Activated T-cell treated with anti-CD3 and anti-CD28 coated beads, Interleukin-2, amount 50 U/mL, for 4 hours (primary cell): ENCODE data around the gene CNMD. TPM values are rescaled to one million over a fixed set of nuclear protein-coding genes. Genes with fewer than 3 reads are reported as not detected.
"Not testable (repeated sequence)": the region's sequence is repeated elsewhere in the genome, so short reads cannot be mapped to it uniquely, and the experiment has no call there.

ENCODE experiments used
- ATAC-seq, 2 donors: fragments of 200-7000 bp; cut with Tn5 transposase; one replicate each; pipeline ENCODE4 v1.10.0; 2021
- DNase-seq: peaks from one replicate; pipeline ENCODE4 v3.0.0-alpha.2; 2020
- H3K27me3 Mint-ChIP-seq: one replicate; pipeline ENCODE4 v1.8.0; 2021; ENCODE audit warnings: low read depth, mixed read lengths
- H3K36me3 Mint-ChIP-seq: one replicate; pipeline ENCODE4 v1.8.0; 2022; ENCODE audit warnings: mixed read lengths; ENCODE audit not compliant: insufficient read depth
- H3K4me1 Mint-ChIP-seq: one replicate; pipeline ENCODE4 v1.8.0; 2021; ENCODE audit warnings: low read depth, mixed read lengths
- H3K4me3 Mint-ChIP-seq: one replicate; pipeline ENCODE4 v1.8.0; 2021; ENCODE audit warnings: mild to moderate bottlenecking, moderate library complexity, mixed read lengths
- H3K9me3 Mint-ChIP-seq: one replicate; pipeline ENCODE4 v1.8.0; 2021; ENCODE audit warnings: mixed read lengths
- total RNA-seq, 3 donors: library from RNA; stranded (reverse); gene quantifications; one replicate each; pipeline ENCODE4 v1.2.1, GENCODE V29; 2021

CNMD gene
- total RNA-seq, 3 donors from 2014 or later, result not detected

- Mint-ChIP-seq H3K4me1 (no peaks in the 10 kb centered on the region), H3K9me3 (peaks cover 3% of the 10 kb centered on the region)
- DNase-seq, result no peak
Measured at GRCh38 chr13:52726258-52726657, 13.4 kb downstream of the CNMD start.

DNA sequence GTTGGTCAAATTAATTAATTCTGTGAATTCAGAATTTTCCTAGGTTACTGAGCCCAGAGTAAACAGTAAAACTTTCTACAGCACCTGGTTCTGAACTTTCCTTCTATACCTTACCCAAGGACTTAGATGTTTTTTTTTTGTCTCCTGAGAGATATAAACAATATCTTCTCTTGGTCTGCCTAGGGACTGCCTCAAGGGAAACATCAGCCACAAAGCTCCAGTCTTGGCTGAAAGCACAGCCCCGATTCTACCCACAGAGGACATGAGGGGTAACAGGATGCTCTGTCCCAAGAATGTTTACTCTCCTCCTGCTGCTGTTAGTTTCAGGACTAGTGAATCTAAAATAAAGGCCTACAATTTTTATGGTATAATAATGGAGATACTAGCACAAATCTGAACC, 14.3 kb downstream of the CNMD start:
- H3K36me3 Mint-ChIP-seq, result no peaks in the 10 kb centered on the region
- H3K4me1 Mint-ChIP-seq, result no peaks in the 10 kb centered on the region

More at GRCh38 chr13:52726258-52726657, 13.4 kb downstream of the CNMD start:
- Mint-ChIP-seq H3K4me3 (no peak overlapping the region), H3K36me3 (no peaks in the 10 kb centered on the region), H3K27me3 (peaks cover 14% of the 10 kb centered on the region)
- ATAC-seq, result no peak

GRCh38 chr13:52723181-52723580, 16.4 kb downstream of the CNMD start:
- DNase-seq (no peak), ATAC-seq (no peak)

More for the DNA sequence above, 14.3 kb downstream of the CNMD start:
- no peak for DNase-seq
- no peak overlapping the region for H3K4me3 Mint-ChIP-seq
- peaks cover 16% of the 10 kb centered on the region for H3K27me3 Mint-ChIP-seq
- H3K9me3 Mint-ChIP-seq, result peaks cover 3% of the 10 kb centered on the region
- no peak for ATAC-seq

GRCh38 chr13:52721356-52721755, 18.3 kb downstream of the CNMD start:
- not testable (repeated sequence) for H3K4me3 Mint-ChIP-seq, H3K4me1 Mint-ChIP-seq, ATAC-seq, DNase-seq, H3K36me3 Mint-ChIP-seq
- Mint-ChIP-seq H3K27me3 (peaks cover 25% of the 10 kb centered on the region), H3K9me3 (peaks cover 11% of the 10 kb centered on the region)

More at GRCh38 chr13:52723181-52723580, 16.4 kb downstream of the CNMD start:
- Mint-ChIP-seq H3K4me3 (no peak overlapping the region), H3K36me3 (no peaks in the 10 kb centered on the region), H3K27me3 (peaks cover 20% of the 10 kb centered on the region), H3K4me1 (no peaks in the 10 kb centered on the region), H3K9me3 (peaks cover 9% of the 10 kb centered on the region)

- not testable (repeated sequence) for H3K9me3 Mint-ChIP-seq, DNase-seq, H3K36me3 Mint-ChIP-seq, ATAC-seq, H3K4me1 Mint-ChIP-seq, H3K4me3 Mint-ChIP-seq
- H3K27me3 Mint-ChIP-seq, result peaks cover 27% of the 10 kb centered on the region
Measured at GRCh38 chr13:52720904-52721303, 18.7 kb downstream of the CNMD start.

- peaks cover 10% of the 10 kb centered on the region for H3K9me3 Mint-ChIP-seq
- ATAC-seq (no peak), DNase-seq (no peak)
- H3K27me3 Mint-ChIP-seq, result peaks cover 12% of the 10 kb centered on the region
- no peaks in the 10 kb centered on the region for H3K4me1 Mint-ChIP-seq
- H3K4me3 Mint-ChIP-seq, result no peak overlapping the region
- H3K36me3 Mint-ChIP-seq, result no peaks in the 10 kb centered on the region
Measured at GRCh38 chr13:52713894-52714293, 25.7 kb downstream of the CNMD start.

DNA sequence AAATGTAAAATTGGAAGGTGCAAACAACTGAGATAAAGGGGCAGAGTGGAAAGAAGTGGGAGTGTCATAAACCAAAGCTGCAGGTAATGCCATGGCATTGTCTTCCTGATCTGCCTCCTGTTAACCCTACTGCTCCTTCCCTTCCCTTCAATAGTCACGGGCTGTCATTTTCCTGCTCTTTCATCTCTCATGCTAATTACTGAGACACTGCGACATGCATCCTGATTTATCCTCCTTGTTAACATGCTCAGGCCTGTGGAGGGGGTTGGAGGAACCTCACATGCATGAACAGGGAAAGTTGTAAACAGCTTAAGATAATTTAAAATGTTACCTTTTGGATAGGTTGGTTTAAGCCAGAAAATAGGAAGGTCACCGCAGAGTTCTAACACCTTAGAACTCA, 27.2 kb downstream of the CNMD start:
- Mint-ChIP-seq H3K9me3 (no peaks in the 10 kb centered on the region), H3K4me3 (no peak overlapping the region), H3K27me3 (peaks cover 6% of the 10 kb centered on the region), H3K4me1 (no peaks in the 10 kb centered on the region), H3K36me3 (no peaks in the 10 kb centered on the region)
- DNase-seq (no peak), ATAC-seq (no peak)

DNA sequence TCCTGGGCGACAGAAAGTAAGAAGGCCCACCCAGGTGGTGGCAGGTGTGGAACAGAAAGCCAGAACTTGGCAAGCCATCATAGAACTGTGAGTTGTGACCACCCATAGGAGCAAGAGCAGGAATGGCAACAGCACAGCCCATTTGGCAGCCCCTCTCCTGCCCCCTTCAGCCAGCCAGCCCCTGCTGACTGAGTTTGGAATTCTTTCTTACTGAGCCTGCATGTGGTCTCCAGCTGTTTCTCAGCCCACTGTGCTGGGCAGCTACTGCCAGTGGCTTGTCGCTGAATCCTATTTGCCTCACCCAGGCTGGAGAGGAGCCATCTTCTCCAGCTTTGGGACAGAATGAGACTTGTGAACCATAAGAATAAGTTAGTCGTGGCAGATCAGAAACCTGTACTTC, 28.3 kb downstream of the CNMD start:
- Mint-ChIP-seq H3K4me3 (no peak overlapping the region), H3K9me3 (no peaks in the 10 kb centered on the region), H3K4me1 (no peaks in the 10 kb centered on the region), H3K36me3 (no peaks in the 10 kb centered on the region), H3K27me3 (peaks cover 4% of the 10 kb centered on the region)
- DNase-seq (no peak), ATAC-seq (no peak)

GRCh38 chr13:52708266-52708665, 31.4 kb downstream of the CNMD start:
- not testable (repeated sequence) for ATAC-seq, H3K4me1 Mint-ChIP-seq, H3K36me3 Mint-ChIP-seq, H3K27me3 Mint-ChIP-seq, H3K9me3 Mint-ChIP-seq, H3K4me3 Mint-ChIP-seq, DNase-seq

DNA sequence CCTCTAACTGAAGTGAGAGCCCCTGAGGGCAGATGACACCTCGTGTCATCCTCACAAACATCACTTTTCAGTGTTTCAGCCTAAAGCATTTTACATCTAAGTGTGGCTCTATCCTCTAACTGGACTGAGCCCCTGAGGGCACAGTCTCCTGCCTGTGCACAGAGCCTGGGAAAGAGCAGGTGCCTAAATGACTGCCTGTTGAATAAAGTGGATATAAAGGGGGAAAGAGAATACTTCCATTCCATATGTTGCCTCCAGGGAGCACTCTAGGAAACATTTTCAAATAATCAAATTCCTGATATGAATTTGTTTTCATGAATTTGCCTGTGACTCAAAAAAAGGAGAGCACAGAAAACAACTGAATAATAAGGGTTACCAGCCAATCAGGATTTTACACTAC, 32.2 kb downstream of the CNMD start:
- ATAC-seq (no peak), DNase-seq (no peak)
- no peaks in the 10 kb centered on the region for H3K27me3 Mint-ChIP-seq
- H3K36me3 Mint-ChIP-seq, result peaks cover 2% of the 10 kb centered on the region
- no peak overlapping the region for H3K4me3 Mint-ChIP-seq
- no peaks in the 10 kb centered on the region for H3K9me3 Mint-ChIP-seq
- H3K4me1 Mint-ChIP-seq, result no peaks in the 10 kb centered on the region

- ATAC-seq (no peak), DNase-seq (no peak)
- H3K9me3 Mint-ChIP-seq, result no peaks in the 10 kb centered on the region
- H3K4me3 Mint-ChIP-seq, result no peak overlapping the region
- H3K27me3 Mint-ChIP-seq, result no peaks in the 10 kb centered on the region
- H3K4me1 Mint-ChIP-seq, result no peaks in the 10 kb centered on the region
- H3K36me3 Mint-ChIP-seq, result peaks cover 4% of the 10 kb centered on the region
Measured at GRCh38 chr13:52706081-52706480, 33.5 kb downstream of the CNMD start.

DNA sequence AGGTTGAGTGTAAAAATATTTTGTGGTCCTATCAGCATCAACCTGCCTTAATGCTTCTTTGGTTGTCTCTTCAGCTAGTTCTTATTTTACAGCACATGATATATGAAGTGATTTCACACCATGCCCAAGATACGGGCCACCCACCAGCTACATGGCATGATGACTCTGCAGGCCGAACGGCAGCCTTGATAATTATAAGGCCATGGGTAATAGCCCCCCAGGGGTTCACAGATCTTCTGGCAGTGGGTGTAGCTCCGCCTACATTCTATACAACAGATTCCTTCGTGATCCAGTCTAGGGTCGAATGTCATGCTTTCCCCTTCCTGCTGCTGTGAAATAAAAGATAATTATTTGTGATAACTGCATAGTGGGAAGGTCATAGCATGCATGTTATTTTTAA, 36.1 kb downstream of the CNMD start:
- Mint-ChIP-seq H3K27me3 (no peaks in the 10 kb centered on the region), H3K4me1 (no peaks in the 10 kb centered on the region), H3K4me3 (no peak overlapping the region), H3K9me3 (no peaks in the 10 kb centered on the region), H3K36me3 (peaks cover 6% of the 10 kb centered on the region)
- ATAC-seq, result no peak
- no peak for DNase-seq

- H3K4me3 Mint-ChIP-seq, result no peak overlapping the region
- no peaks in the 10 kb centered on the region for H3K9me3 Mint-ChIP-seq
- DNase-seq (no peak), ATAC-seq (no peak)
- no peaks in the 10 kb centered on the region for H3K27me3 Mint-ChIP-seq
- no peaks in the 10 kb centered on the region for H3K4me1 Mint-ChIP-seq
- H3K36me3 Mint-ChIP-seq, result peaks cover 11% of the 10 kb centered on the region
Measured at GRCh38 chr13:52701728-52702465, 37.7 kb downstream of the CNMD start.

DNA sequence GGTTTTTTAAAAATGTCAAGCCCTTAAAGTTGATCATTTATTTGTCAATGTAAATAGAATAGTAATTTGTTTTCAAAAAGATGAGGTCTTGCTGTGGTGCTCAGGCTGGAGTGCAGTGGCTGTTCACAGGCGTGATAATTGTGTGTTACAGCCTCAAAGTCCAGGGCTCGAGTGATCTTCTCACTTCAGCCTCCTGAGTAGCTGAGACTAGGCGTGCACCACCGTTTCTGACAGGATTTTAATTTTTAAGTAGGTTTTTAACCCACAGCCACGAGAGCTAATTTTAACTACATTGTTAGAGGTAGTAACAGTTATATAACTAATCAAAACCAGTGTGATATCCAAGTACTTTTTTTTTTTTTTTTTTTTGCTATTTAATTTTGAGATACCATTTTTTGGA, 43.1 kb downstream of the CNMD start:
- ATAC-seq (no peak), DNase-seq (no peak)
- Mint-ChIP-seq H3K27me3 (no peaks in the 10 kb centered on the region), H3K9me3 (no peaks in the 10 kb centered on the region), H3K36me3 (peaks cover 11% of the 10 kb centered on the region), H3K4me3 (no peak overlapping the region), H3K4me1 (peaks cover 7% of the 10 kb centered on the region)

- H3K4me1 Mint-ChIP-seq, result peaks cover 10% of the 10 kb centered on the region
- no peaks in the 10 kb centered on the region for H3K9me3 Mint-ChIP-seq
- ATAC-seq (peak; percentile 89 to 93), DNase-seq (no peak)
- H3K4me3 Mint-ChIP-seq, result no peak overlapping the region
- no peaks in the 10 kb centered on the region for H3K27me3 Mint-ChIP-seq
- peaks cover 15% of the 10 kb centered on the region for H3K36me3 Mint-ChIP-seq
Measured at GRCh38 chr13:52695856-52696255, 43.8 kb downstream of the CNMD start.
